Right lobe of liver (tissue), 6 donors: ENCODE results near the gene MCM3AP. TPM values are rescaled to one million over a fixed set of nuclear protein-coding genes. Genes with fewer than 3 reads are reported as not detected.

Experiments
- ATAC-seq, 4 donors: fragments of 200-7000 bp; cut with Tn5 transposase; one replicate each; pipeline ENCODE4 v1.9.1; 2020; ENCODE audit warnings: mild to moderate bottlenecking in 4 of 4, moderate library complexity in 4 of 4
- DNase-seq, 3 donors: peaks; one replicate each; pipeline ENCODE4 v3.0.0-alpha.2; 2020
- H3K27ac ChIP-seq, 3 donors: fragments of 200-600 bp; one replicate each; pipeline ENCODE4 v1.8.0; 2022
- H3K27me3 ChIP-seq, 2 donors: fragments of 200-600 bp; one replicate each; pipeline ENCODE4 v1.8.0; 2022
- H3K36me3 ChIP-seq, 4 donors: fragments of 200-600 bp; sonication (generic) in 1 of 4; one replicate each; pipeline versions ENCODE4 v1.5.1 to v1.8.0; 2017 to 2022; ENCODE audit warnings: control low read depth in 1 of 4
- H3K4me1 ChIP-seq, 4 donors: fragments of 200-600 bp; sonication (generic) in 1 of 4; one replicate each; pipeline versions ENCODE4 v1.5.1 to v1.8.0; 2017 to 2022; ENCODE audit warnings: control low read depth in 1 of 4
- H3K4me3 ChIP-seq, 3 donors: fragments of 200-600 bp; one replicate each; pipeline ENCODE4 v1.8.0; 2022
- H3K9me3 ChIP-seq, 4 donors: fragments of 200-600 bp; sonication (generic) in 1 of 4; one replicate each; pipeline versions ENCODE4 v1.5.1 to v1.8.0; 2017 to 2022; ENCODE audit warnings: control low read depth in 1 of 4
- CTCF ChIP-seq, 4 donors: fragments of 200-600 bp in 3 of 4; fragments of 450-650 bp in 1 of 4; IDR thresholded peaks; one replicate each; pipeline versions ENCODE4 v1.5.1 to v1.8.0; 2016 to 2022; ENCODE audit warnings: antibody characterized with exemption in 4 of 4, mild to moderate bottlenecking in 2 of 4
- POLR2A ChIP-seq: fragments of 450-650 bp; IDR thresholded peaks from one replicate; pipeline ENCODE4 v1.6.1; 2017; ENCODE audit warnings: antibody characterized with exemption, mild to moderate bottlenecking
- WGBS: methylation state at CpG from one replicate; pipeline ENCODE4 v1.1.6; 2018; ENCODE audit warnings: low coverage, low lambda C conversion rate; ENCODE audit not compliant: insufficient coverage; ENCODE audit errors: missing lambda C conversion rate; 5-methylcytosine and 5-hydroxymethylcytosine counted together
- intact Hi-C, 2 donors: fragments of 100-400 bp; cut with DNase I; formaldehyde crosslinking; loops; one replicate each; pipeline versions ENCODE4 v1.11.2 to v1.14.1; 2022
- total RNA-seq, 6 experiments: library from RNA; depleted of rRNA in 2 of 6; stranded (reverse); fragments of >200 nt in 2 of 6; fragmentation: NEBNext Ultra II Directional in 3 of 6; extraction: Animal tissue kit (Norgen Biotek cat#: 25700) in 3 of 6; gene quantifications; one replicate each; pipeline versions ENCODE4 v1.1.0 to v1.2.4, GENCODE V29; 2016 to 2023
- donor health status: DM: no; HTN: yes; CAD: no.
- donor health status: DM: no; HTN: no; CAD: no.
- donor health status: DM: no; HTN: no; CAD: no.
- donor health status: DM: no; HTN: yes; CAD: no.
- donor health status: DM: no; HTN: yes; CAD: no.

MCM3AP gene
- total RNA-seq, 6 experiments from 2014 or later: 34.4 to 44.6 (median 40.7) TPM

DNA sequence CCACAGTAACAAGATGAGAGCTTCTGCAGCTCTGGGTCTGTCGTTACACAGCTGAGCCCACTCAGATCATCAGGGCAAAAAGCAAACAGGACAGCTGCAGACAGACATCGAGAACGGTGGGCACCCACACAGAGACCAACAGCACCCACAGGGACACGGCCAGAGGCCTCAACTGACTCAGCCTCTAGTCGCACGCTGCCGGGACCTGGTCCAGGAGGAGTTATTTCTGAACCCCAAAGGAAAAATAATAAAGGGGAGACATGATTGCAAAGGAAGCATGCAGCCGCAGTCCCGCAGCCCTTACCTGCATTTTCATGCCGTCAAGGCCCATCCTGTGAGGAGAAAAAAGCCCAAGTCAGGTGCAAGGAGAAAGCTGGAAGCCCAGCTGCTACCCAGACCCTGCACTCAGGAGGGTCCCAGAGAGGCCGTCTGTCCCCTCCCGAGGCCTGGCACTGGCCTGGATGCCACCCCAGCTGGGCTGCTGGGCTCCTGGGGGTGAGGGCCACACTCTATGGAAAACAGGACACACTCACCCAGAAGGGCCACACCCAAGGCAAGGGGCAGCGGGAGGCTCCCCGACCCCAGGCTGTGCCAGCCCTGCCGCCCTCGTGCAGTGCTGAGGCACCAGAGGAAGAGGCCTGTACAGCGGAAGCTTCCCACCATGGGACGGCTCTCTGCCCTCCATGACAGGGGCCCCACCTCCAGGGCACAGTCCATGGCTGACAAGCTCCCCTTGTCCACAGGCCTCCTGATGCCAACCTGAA is 72.5 kb downstream of the MCM3AP start:
- TF ChIP-seq CTCF (IDR thresholded peaks at IDR 0.05) (no peak), POLR2A (no peak)
- intact Hi-C loops: no loop called here
- DNase-seq (peak in 1 of 3 donors; percentile 33), ATAC-seq (no peak)
- no CpG with 5 or more reads among the region's 18 CpGs for WGBS
- Histone ChIP-seq H3K4me3 (no peak overlapping the region), H3K27ac (no peak overlapping the region), H3K9me3 (no peaks in the 10 kb centered on the region), H3K36me3 (peaks cover 0 to 80% (median 12%) of the 10 kb centered on the region in 4 donors), H3K27me3 (no peaks in the 10 kb centered on the region), H3K4me1 (no peaks in the 10 kb centered on the region)

GRCh38 chr21:46211786-46212720 is 73.4 kb downstream of the MCM3AP start:
- Histone ChIP-seq H3K27me3 (no peaks in the 10 kb centered on the region), H3K4me1 (no peaks in the 10 kb centered on the region), H3K36me3 (peaks cover 0 to 88% (median 14%) of the 10 kb centered on the region in 4 donors), H3K9me3 (no peaks in the 10 kb centered on the region), H3K4me3 (no peak overlapping the region), H3K27ac (no peak overlapping the region)
- TF ChIP-seq POLR2A (no peak), CTCF (IDR thresholded peaks at IDR 0.05) (no peak)
- DNase-seq (peak in 2 of 3 donors; percentile 13 to 40), ATAC-seq (no peak)
- intact Hi-C loops: no loop called here
- WGBS: no CpG with 5 or more reads among the region's 23 CpGs

GRCh38 chr21:46211376-46211775 is 74.0 kb downstream of the MCM3AP start:
- ATAC-seq (no peak), DNase-seq (peak in 2 of 3 donors; percentile 14 to 31)
- WGBS: 90% methylated on average over 3 of the region's 7 CpGs
- Histone ChIP-seq H3K27me3 (no peaks in the 10 kb centered on the region), H3K36me3 (peaks cover 0 to 89% (median 17%) of the 10 kb centered on the region in 4 donors), H3K9me3 (no peaks in the 10 kb centered on the region), H3K4me3 (no peak overlapping the region), H3K4me1 (no peaks in the 10 kb centered on the region), H3K27ac (no peak overlapping the region)
- intact Hi-C loops: no loop called here
- TF ChIP-seq CTCF (IDR thresholded peaks at IDR 0.05) (no peak), POLR2A (no peak)

DNA sequence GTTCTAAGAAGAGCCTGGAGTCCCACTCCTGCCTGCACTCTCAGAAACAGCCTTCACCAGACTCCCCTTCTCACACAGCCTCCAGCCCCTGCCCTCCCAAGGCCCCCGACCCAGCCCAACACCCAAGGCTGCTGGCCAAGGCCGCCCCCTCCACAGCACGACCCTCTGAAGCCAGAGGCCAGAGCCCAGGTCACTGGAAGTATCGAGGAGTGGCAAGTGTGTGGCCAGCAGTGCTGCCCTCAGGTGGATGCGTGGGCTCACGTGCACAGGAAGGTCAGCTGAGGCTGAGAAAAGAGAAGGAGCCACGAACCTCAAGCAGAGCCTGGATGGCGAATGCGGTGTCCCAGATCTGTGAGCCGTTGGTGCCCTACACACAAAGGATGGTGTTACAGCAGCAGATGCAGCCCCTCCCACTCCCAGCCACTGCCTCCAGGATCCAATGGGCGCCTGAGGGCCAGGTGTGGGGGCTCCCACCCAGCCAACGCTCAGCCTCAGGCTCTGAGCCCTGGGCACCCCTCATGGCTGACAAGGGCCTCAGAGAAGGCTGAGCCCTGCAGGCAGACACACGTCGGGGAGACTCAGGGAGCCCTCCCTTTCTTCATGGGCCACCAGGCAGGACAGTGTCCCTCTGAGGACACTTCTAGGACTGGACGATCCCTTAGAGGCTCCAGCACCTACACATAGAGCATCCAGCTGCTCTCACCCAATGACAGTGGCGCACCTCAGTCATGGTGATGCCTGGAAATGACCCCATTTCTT is 74.9 kb downstream of the MCM3AP start:
- TF ChIP-seq CTCF (IDR thresholded peaks at IDR 0.05) (no peak), POLR2A (no peak)
- Histone ChIP-seq H3K4me1 (no peaks in the 10 kb centered on the region), H3K4me3 (no peak overlapping the region), H3K9me3 (no peaks in the 10 kb centered on the region), H3K27ac (no peak overlapping the region), H3K36me3 (peaks cover 0 to 89% (median 20%) of the 10 kb centered on the region in 4 donors), H3K27me3 (no peaks in the 10 kb centered on the region)
- 78% methylated on average over 3 of the region's 16 CpGs for WGBS
- DNase-seq (peak in 1 of 3 donors; percentile 18), ATAC-seq (peak in 1 of 4 donors; percentile 26)
- intact Hi-C loops: no loop called here
